ENCODE results near the gene MANEAL. TPM values are rescaled to one million over a fixed set of nuclear protein-coding genes. Genes with fewer than 3 reads are reported as not detected.

Gene MANEAL
- polyA plus RNA-seq, 3 donors, result 0.24 to 0.56 TPM; not detected in 1

DNA sequence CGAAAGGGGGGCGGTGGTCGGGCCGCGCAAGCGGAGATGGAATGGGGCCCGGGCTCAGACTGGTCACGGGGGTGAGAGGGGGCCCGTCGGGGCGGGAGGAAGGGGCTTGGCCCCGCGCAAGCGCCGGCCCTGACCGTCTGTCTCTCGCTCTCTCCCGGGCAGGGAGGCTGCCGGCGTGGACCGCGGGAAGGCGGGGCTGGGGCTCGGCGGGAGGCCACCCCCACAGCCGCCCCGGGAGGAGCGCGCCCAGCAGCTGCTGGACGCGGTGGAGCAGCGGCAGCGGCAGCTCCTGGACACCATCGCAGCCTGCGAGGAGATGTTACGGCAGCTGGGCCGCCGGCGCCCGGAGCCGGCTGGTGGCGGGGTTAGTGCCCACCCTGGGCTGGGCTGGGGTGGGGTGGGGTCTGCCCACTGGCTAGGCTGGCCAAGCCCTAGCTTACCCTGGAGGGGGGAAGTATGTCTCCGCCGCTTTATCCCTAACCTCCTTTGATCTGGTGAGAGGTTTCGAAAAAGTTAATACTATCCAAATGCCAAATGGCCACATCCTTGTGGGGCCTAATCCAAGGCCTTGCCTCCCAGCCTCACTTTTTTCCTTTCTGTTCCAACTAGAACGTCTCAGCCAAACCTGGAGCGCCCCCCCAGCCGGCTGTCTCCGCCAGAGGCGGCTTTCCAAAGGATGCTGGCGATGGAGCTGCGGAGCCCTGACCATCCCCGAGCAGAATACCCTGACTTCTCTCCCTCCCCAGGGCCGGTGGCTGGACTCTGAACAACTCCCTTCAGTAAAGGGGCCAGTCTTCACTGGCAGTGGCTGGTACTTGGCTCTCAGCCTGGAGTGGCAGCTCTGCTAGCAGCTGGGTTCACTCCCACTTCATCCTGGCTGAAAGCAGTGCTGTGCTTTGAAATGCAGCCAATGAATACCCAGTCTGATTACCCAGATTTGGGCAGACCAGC lies 15.0 kb downstream of the MANEAL start:
- H2AFZ ChIP-seq (ENCODE audit: insufficient read depth, low read depth, low read length, poor library complexity, severe bottlenecking), result peak overlapping the region; percentile 87
- peaks cover 78% of the 10 kb centered on the region for H4K20me1 ChIP-seq (ENCODE audit: insufficient read depth, low read length)
- Mint-ChIP-seq H3K4me3 (peak overlapping the region; percentile 85 to 92), H3K27ac (peak overlapping the region; percentile 92 to 98 (median 97)), H3K36me3 (peaks cover 45 to 58% of the 10 kb centered on the region in 2 donors), H3K9me3 (no peaks in the 10 kb centered on the region), H3K27me3 (ENCODE audit: low read depth in 3 of 3) (no peaks in the 10 kb centered on the region), H3K4me1 (peaks cover 44% of the 10 kb centered on the region)
- peaks cover 18 to 50% of the 10 kb centered on the region in 2 donors for H3K4me1 ChIP-seq (ENCODE audit: control insufficient read depth in 1 of 2, insufficient read depth in 2 of 2, low read length in 2 of 2)
- H3K9me3 ChIP-seq (replicated peaks in 1 of 2; ENCODE audit: control insufficient read depth in 1 of 2, insufficient read depth in 1 of 2, low read length in 2 of 2), result no peaks in the 10 kb centered on the region
- H3K36me3 ChIP-seq (replicated peaks in 1 of 2; ENCODE audit: control insufficient read depth in 1 of 2, insufficient read depth in 2 of 2, low read length in 2 of 2), result peaks cover 25 to 51% of the 10 kb centered on the region in 2 donors
- peak overlapping the region; percentile 96 for H3K4me2 ChIP-seq (replicated peaks; ENCODE audit: extremely low read depth, low read length, poor library complexity, severe bottlenecking)
- no peaks in the 10 kb centered on the region for H3K27me3 ChIP-seq (ENCODE audit: control insufficient read depth in 2 of 2, insufficient read depth in 2 of 2, low read length in 2 of 2)
- H3K9ac ChIP-seq (ENCODE audit: insufficient read depth, low read length, poor library complexity, severe bottlenecking), result peak overlapping the region; percentile 92
- intact Hi-C loops (cut with micrococcal nuclease), result loop anchor here (2.0 to 10.0 kb wide), 3 partner anchors 50 to 176 kb away; partner anchors contain the start of genes CDCA8 (in 2 of the 2) and MTF1 (in 1 of the 2)
- H3K79me2 ChIP-seq (ENCODE audit: insufficient read depth, low read length), result peaks cover 72% of the 10 kb centered on the region
- DNase-seq, result peak; percentile 52 to 73 (median 59)
- TF ChIP-seq, protein P1, sequence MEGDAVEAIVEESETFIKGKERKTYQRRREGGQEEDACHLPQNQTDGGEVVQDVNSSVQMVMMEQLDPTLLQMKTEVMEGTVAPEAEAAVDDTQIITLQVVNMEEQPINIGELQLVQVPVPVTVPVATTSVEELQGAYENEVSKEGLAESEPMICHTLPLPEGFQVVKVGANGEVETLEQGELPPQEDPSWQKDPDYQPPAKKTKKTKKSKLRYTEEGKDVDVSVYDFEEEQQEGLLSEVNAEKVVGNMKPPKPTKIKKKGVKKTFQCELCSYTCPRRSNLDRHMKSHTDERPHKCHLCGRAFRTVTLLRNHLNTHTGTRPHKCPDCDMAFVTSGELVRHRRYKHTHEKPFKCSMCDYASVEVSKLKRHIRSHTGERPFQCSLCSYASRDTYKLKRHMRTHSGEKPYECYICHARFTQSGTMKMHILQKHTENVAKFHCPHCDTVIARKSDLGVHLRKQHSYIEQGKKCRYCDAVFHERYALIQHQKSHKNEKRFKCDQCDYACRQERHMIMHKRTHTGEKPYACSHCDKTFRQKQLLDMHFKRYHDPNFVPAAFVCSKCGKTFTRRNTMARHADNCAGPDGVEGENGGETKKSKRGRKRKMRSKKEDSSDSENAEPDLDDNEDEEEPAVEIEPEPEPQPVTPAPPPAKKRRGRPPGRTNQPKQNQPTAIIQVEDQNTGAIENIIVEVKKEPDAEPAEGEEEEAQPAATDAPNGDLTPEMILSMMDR (IDR thresholded peaks at IDR 0.05), result no peak
- H3K4me3 ChIP-seq (replicated peaks in 1 of 3; ENCODE audit: low read depth in 2 of 3, low read length in 3 of 3), result peak overlapping the region; percentile 48 to 94 (median 92)
- peak overlapping the region; percentile 61 to 95 for H3K27ac ChIP-seq (ENCODE audit: low read depth in 1 of 2, low read length in 2 of 2)
- WGBS (ENCODE audit: insufficient coverage), result 5% methylated on average over 49 of the region's 54 CpGs

DNA sequence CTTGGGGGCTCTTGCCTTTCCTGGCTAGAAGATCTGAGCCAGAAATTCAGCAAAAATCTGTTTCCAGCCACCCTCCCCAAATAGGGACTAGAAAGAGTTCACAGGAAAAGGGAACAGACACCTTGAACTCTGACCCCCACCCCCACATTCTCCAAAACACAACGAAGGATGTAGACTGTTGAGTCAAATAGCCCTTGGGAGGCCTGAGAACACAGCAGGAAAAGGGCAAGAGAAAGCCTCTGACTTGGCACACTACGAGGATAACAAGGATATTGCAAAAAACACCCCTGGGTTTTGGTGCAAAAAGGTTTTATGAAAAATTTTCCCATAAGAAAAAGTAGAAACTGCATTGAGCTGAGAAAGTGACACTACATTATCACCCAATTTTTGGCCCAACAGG lies 16.3 kb downstream of the MANEAL start:
- H3K9ac ChIP-seq (ENCODE audit: insufficient read depth, low read length, poor library complexity, severe bottlenecking), result no peak overlapping the region
- H3K27me3 ChIP-seq (ENCODE audit: control insufficient read depth in 2 of 2, insufficient read depth in 2 of 2, low read length in 2 of 2), result no peaks in the 10 kb centered on the region
- H4K20me1 ChIP-seq (ENCODE audit: insufficient read depth, low read length), result peaks cover 80% of the 10 kb centered on the region
- no peaks in the 10 kb centered on the region for H3K9me3 Mint-ChIP-seq
- H3K36me3 Mint-ChIP-seq, result peaks cover 45 to 60% of the 10 kb centered on the region in 2 donors
- peaks cover 18 to 61% of the 10 kb centered on the region in 2 donors for H3K4me1 ChIP-seq (ENCODE audit: control insufficient read depth in 1 of 2, insufficient read depth in 2 of 2, low read length in 2 of 2)
- peaks cover 54% of the 10 kb centered on the region for H3K4me1 Mint-ChIP-seq
- 100% methylated on average over 1 of the region's 2 CpGs for WGBS (ENCODE audit: insufficient coverage)
- H3K27ac ChIP-seq (ENCODE audit: low read depth in 1 of 2, low read length in 2 of 2), result peak overlapping the region in 1 of 2 donors; percentile 9
- H3K9me3 ChIP-seq (replicated peaks in 1 of 2; ENCODE audit: control insufficient read depth in 1 of 2, insufficient read depth in 1 of 2, low read length in 2 of 2), result no peaks in the 10 kb centered on the region
- no peak overlapping the region for H3K4me3 Mint-ChIP-seq
- TF ChIP-seq, protein P1 (IDR thresholded peaks at IDR 0.05), result no peak
- intact Hi-C loops (cut with micrococcal nuclease), result loop anchor here (2.0 to 10.0 kb wide), 4 partner anchors 49 to 195 kb away; partner anchors contain the start of genes CDCA8 (in 2 of the 2), FHL3 (in 1 of the 2) and MTF1 (in 1 of the 2)
- no peak overlapping the region for H3K4me2 ChIP-seq (replicated peaks; ENCODE audit: extremely low read depth, low read length, poor library complexity, severe bottlenecking)
- H3K4me3 ChIP-seq (replicated peaks in 1 of 3; ENCODE audit: low read depth in 2 of 3, low read length in 3 of 3), result no peak overlapping the region
- DNase-seq, result no peak
- peaks cover 22 to 51% of the 10 kb centered on the region in 2 donors for H3K36me3 ChIP-seq (replicated peaks in 1 of 2; ENCODE audit: control insufficient read depth in 1 of 2, insufficient read depth in 2 of 2, low read length in 2 of 2)
- H3K79me2 ChIP-seq (ENCODE audit: insufficient read depth, low read length), result peaks cover 80% of the 10 kb centered on the region
- peak overlapping the region in 3 of 7 donors; percentile 19 to 55 (median 25) for H3K27ac Mint-ChIP-seq
- no peaks in the 10 kb centered on the region for H3K27me3 Mint-ChIP-seq (ENCODE audit: low read depth in 3 of 3)
- H2AFZ ChIP-seq (ENCODE audit: insufficient read depth, low read depth, low read length, poor library complexity, severe bottlenecking), result no peak overlapping the region
